HEK293T (cell line): ENCODE measurements around the gene KRTAP4-6.
"Not testable (repeated sequence)": the region's sequence is repeated elsewhere in the genome, so short reads cannot be mapped to it uniquely, and the experiment has no call there.

Experiments
- BHLHE40 ChIP-seq: fragments of 450-650 bp; IDR thresholded peaks from 2 replicates; pipeline ENCODE4 v1.6.1; 2016; ENCODE audit warnings: mild to moderate bottlenecking, moderate library complexity, borderline replicate concordance
- SP1 ChIP-seq: fragments of 450-650 bp; IDR thresholded peaks from 2 replicates; pipeline ENCODE4 v1.6.1; 2017

GRCh38 chr17:41108728-41109386, 31.5 kb downstream of the KRTAP4-6 start:
- TF ChIP-seq BHLHE40, SP1: not testable (repeated sequence)
